GM23248 (cell line): ENCODE measurements around the gene MAPK10.

Experiments used
- EZH2 ChIP-seq: fragments of 200-600 bp; sonication (generic); IDR thresholded peaks from 2 replicates; pipeline ENCODE4 v1.6.1; 2018; ENCODE audit warnings: antibody characterized with exemption, mild to moderate bottlenecking; ENCODE audit not compliant: insufficient read depth, poor library complexity, severe bottlenecking
- EZH2phosphoT487 ChIP-seq: fragments of 200-600 bp; sonication (generic); IDR thresholded peaks from 2 replicates; pipeline ENCODE4 v1.6.1; 2018; ENCODE audit warnings: antibody characterized with exemption, moderate library complexity, mild to moderate bottlenecking, low read depth; ENCODE audit not compliant: insufficient read depth

DNA sequence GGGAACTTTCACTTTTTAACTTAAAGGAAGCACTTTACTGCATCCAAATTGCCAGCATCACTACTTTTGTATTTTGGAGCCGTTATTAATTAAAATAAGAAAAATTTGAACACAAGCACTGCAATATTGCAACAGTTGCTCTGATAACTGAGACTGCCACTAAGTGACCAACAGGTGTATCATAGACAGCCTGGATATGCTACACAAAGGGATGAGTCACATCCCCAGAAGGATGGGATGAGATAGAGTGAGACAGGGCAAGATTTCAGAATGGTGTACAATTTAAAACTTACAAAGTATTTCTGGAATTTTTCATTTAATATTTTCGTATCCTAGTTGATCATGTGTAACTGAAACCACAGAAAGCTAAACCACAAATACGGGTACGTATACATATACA is 204.1 kb downstream of the MAPK10 start:
- TF ChIP-seq EZH2 (no peak), EZH2phosphoT487 (no peak)
